CD4-positive, alpha-beta T cell (primary cell): Measurements from ENCODE around the gene UNC119. TPM values are rescaled to one million over a fixed set of nuclear protein-coding genes. Genes with fewer than 3 reads are reported as not detected.

Source experiments
- ATAC-seq: fragments of 200-7000 bp; cut with Tn5 transposase; one replicate; pipeline ENCODE4 v1.10.0; 2022; ENCODE audit warnings: mild to moderate bottlenecking; ENCODE audit not compliant: poor library complexity
- CTCF ChIA-PET: fragments of 350-600 bp; sonication (Branson Sonifier 250); formaldehyde crosslinking; loops from one replicate; lab custom pipeline; 2021; ENCODE audit warnings: antibody characterized with exemption, inconsistent platforms; lab: Charles Lee
- POLR2A ChIA-PET: fragments of 350-600 bp; sonication (Branson Sonifier 250); formaldehyde crosslinking; loops from one replicate; lab custom pipeline; 2021; ENCODE audit warnings: antibody characterized with exemption, inconsistent platforms; lab: Charles Lee
- DNase-seq, 14 experiments: peaks; one replicate each; pipeline ENCODE4 v3.0.0-alpha.2; 2013 to 2020; ENCODE audit warnings: mixed read lengths in 2 of 14
- H3K27ac ChIP-seq, 2 donors: one replicate each; pipeline versions ENCODE4 v1.5.1 to v1.7.0; 2013; ENCODE audit warnings: low read length in 2 of 2, low read depth in 1 of 2, mild to moderate bottlenecking in 1 of 2
- H3K27me3 ChIP-seq, 2 experiments: 1 replicate in 1 of 2; 2 replicates in 1 of 2; pipeline versions ENCODE4 v1.6.1 to v1.7.0; 2013; ENCODE audit warnings: low read length in 2 of 2, control low read depth in 1 of 2, mild to moderate bottlenecking in 1 of 2, moderate library complexity in 1 of 2; ENCODE audit not compliant: insufficient read depth in 2 of 2, control insufficient read depth in 1 of 2
- H3K36me3 ChIP-seq: one replicate; pipeline ENCODE4 v1.6.1; 2013; ENCODE audit warnings: low read length, control low read depth; ENCODE audit not compliant: insufficient read depth
- H3K4me1 ChIP-seq: one replicate; pipeline ENCODE4 v1.6.1; 2013; ENCODE audit warnings: low read length, control low read depth; ENCODE audit not compliant: insufficient read depth
- H3K4me3 ChIP-seq: one replicate; pipeline ENCODE4 v1.5.1; 2013; ENCODE audit warnings: mild to moderate bottlenecking, low read length, moderate library complexity
- H3K9me3 ChIP-seq, 2 experiments: 1 replicate in 1 of 2; 2 replicates in 1 of 2; pipeline versions ENCODE4 v1.6.1 to v1.7.0; 2013; ENCODE audit warnings: low read length in 2 of 2, mild to moderate bottlenecking in 2 of 2, control low read depth in 1 of 2, moderate library complexity in 1 of 2; ENCODE audit not compliant: control insufficient read depth in 1 of 2, insufficient read depth in 1 of 2
- H3K27ac Mint-ChIP-seq: one replicate; pipeline ENCODE4 v1.8.0; 2020; ENCODE audit warnings: mixed read lengths
- H3K27me3 Mint-ChIP-seq: one replicate; pipeline ENCODE4 v1.8.0; 2021; ENCODE audit warnings: mixed read lengths
- H3K36me3 Mint-ChIP-seq: one replicate; pipeline ENCODE4 v1.8.0; 2021; ENCODE audit warnings: low read depth, mixed read lengths
- H3K4me1 Mint-ChIP-seq: one replicate; pipeline ENCODE4 v1.8.0; 2021; ENCODE audit warnings: low read depth, mixed read lengths
- H3K4me3 Mint-ChIP-seq: one replicate; pipeline ENCODE4 v1.8.0; 2020; ENCODE audit warnings: mild to moderate bottlenecking, mixed read lengths
- H3K9me3 Mint-ChIP-seq: one replicate; pipeline ENCODE4 v1.8.0; 2020; ENCODE audit warnings: mixed read lengths
- CTCF ChIP-seq: fragments of 200-600 bp; IDR thresholded peaks from one replicate; pipeline ENCODE4 v1.8.0; 2022; ENCODE audit warnings: antibody characterized with exemption, mild to moderate bottlenecking
- intact Hi-C, 2 experiments: fragments of 100-400 bp; cut with DNase I in 1 of 2; cut with micrococcal nuclease in 1 of 2; formaldehyde crosslinking; loops; one replicate each; pipeline versions ENCODE4 v1.15.1 to v1.9.0; 2023 to 2025; cut with DNase I, micrococcal nuclease
- total RNA-seq, 174 experiments: library from RNA in 2 of 174; stranded (reverse) in 2 of 174; gene quantifications; one replicate each; pipeline ENCODE4 v1.2.3 and lab custom pipeline; 2021 to 2026

The UNC119 gene
- total RNA-seq, 2 experiments from 2014 or later, result 77.1 to 83.9 TPM

GRCh38 chr17:28505986-28506665 lies 46.3 kb downstream of the UNC119 start, which contains the start of gene FOXN1:
FOXN1 (plus strand) TSS chr17:28506348; CDS start chr17:28523970, 17,622 bp downstream.
- no peaks in the 10 kb centered on the region for H3K36me3 ChIP-seq
- H3K27me3 ChIP-seq, result peaks cover 7 to 17% of the 10 kb centered on the region in 2 experiments
- no peaks in the 10 kb centered on the region for H3K4me1 Mint-ChIP-seq
- peaks cover 31% of the 10 kb centered on the region for H3K27me3 Mint-ChIP-seq
- H3K4me3 Mint-ChIP-seq, result no peak within 1 kb of the TSS
- no peak within 1 kb of the TSS for H3K27ac Mint-ChIP-seq
- TF ChIP-seq CTCF, result no peak
- intact Hi-C loops, result no loop called here
- H3K9me3 Mint-ChIP-seq, result no peaks in the 10 kb centered on the region
- ATAC-seq (no peak), DNase-seq (no peak)
- CTCF ChIA-PET, result no interaction called here
- no peaks in the 10 kb centered on the region for H3K9me3 ChIP-seq
- POLR2A ChIA-PET, result no interaction called here
- H3K4me3 ChIP-seq, result no peak within 1 kb of the TSS
- H3K36me3 Mint-ChIP-seq, result no peaks in the 10 kb centered on the region
- no peak within 1 kb of the TSS for H3K27ac ChIP-seq
- no peaks in the 10 kb centered on the region for H3K4me1 ChIP-seq

GRCh38 chr17:28503420-28503819 lies 49.0 kb downstream of the UNC119 start:
- Histone ChIP-seq H3K27ac (no peak overlapping the region), H3K4me3 (no peak overlapping the region), H3K9me3 (no peaks in the 10 kb centered on the region), H3K27me3 (peaks cover 0 to 8% of the 10 kb centered on the region in 2 experiments), H3K4me1 (no peaks in the 10 kb centered on the region), H3K36me3 (no peaks in the 10 kb centered on the region)
- peaks cover 12% of the 10 kb centered on the region for H3K27me3 Mint-ChIP-seq
- H3K9me3 Mint-ChIP-seq, result no peaks in the 10 kb centered on the region
- H3K4me1 Mint-ChIP-seq, result no peaks in the 10 kb centered on the region
- TF ChIP-seq CTCF, result no peak
- H3K27ac Mint-ChIP-seq, result no peak overlapping the region
- DNase-seq (no peak), ATAC-seq (no peak)
- ChIA-PET POLR2A (no interaction called here), CTCF (interaction anchor here (0.8 kb wide), 1 partner anchor 45 kb away, joined by 4 read pairs; no protein-coding TSS in a partner anchor)
- no peak overlapping the region for H3K4me3 Mint-ChIP-seq
- H3K36me3 Mint-ChIP-seq, result no peaks in the 10 kb centered on the region
- intact Hi-C loops, result no loop called here

GRCh38 chr17:28501421-28502284 lies 50.8 kb downstream of the UNC119 start:
- no peak for DNase-seq
- no peaks in the 10 kb centered on the region for H3K4me1 ChIP-seq
- no peaks in the 10 kb centered on the region for H3K9me3 ChIP-seq
- Mint-ChIP-seq H3K27ac (no peak overlapping the region), H3K27me3 (peaks cover 8% of the 10 kb centered on the region), H3K9me3 (no peaks in the 10 kb centered on the region), H3K4me3 (no peak overlapping the region), H3K4me1 (no peaks in the 10 kb centered on the region), H3K36me3 (no peaks in the 10 kb centered on the region)
- H3K4me3 ChIP-seq, result no peak overlapping the region
- ATAC-seq, result no peak
- no peaks in the 10 kb centered on the region for H3K36me3 ChIP-seq
- peaks cover 0 to 4% of the 10 kb centered on the region in 2 experiments for H3K27me3 ChIP-seq
- no peak for TF ChIP-seq CTCF
- ChIA-PET CTCF (no interaction called here), POLR2A (no interaction called here)
- intact Hi-C loops, result no loop called here
- H3K27ac ChIP-seq, result no peak overlapping the region
